Activated T-cell treated with anti-CD3 and anti-CD28 coated beads for 1 hour (primary cell): Measurements from ENCODE around the gene TGM1.
A peak's percentile ranks its signal among the peaks of the same experiment; 100 is the strongest.

ENCODE experiments used
- DNase-seq: peaks from one replicate; pipeline ENCODE4 v3.0.0-alpha.2; 2020; ENCODE audit warnings: low read depth

The TGM1 gene

GRCh38 chr14:24271134-24271833 is 8.3 kb upstream of the TGM1 start, which contains the start of gene RABGGTA:
RABGGTA (minus strand) TSS chr14:24271597; CDS start chr14:24271115, 482 bp downstream.
- DNase-seq: peak; percentile 84

- no peak for DNase-seq
Measured at GRCh38 chr14:24270537-24271133, 7.7 kb upstream of the TGM1 start.

- DNase-seq: no peak
Measured at GRCh38 chr14:24269910-24270536, 7.0 kb upstream of the TGM1 start.

- DNase-seq: no peak
Measured at GRCh38 chr14:24269368-24269767, 6.4 kb upstream of the TGM1 start.

- no peak for DNase-seq
Measured at GRCh38 chr14:24268225-24268624, 5.2 kb upstream of the TGM1 start.

- DNase-seq: no peak
Measured at GRCh38 chr14:24267516-24267915, 4.5 kb upstream of the TGM1 start.

GRCh38 chr14:24266344-24267244 is 3.6 kb upstream of the TGM1 start:
- no peak for DNase-seq

- no peak for DNase-seq
Measured at GRCh38 chr14:24264298-24264697, 1.3 kb upstream of the TGM1 start.

GRCh38 chr14:24263848-24264247 is 871 bp upstream of the TGM1 start:
- no peak for DNase-seq

- DNase-seq: no peak
Measured at GRCh38 chr14:24261969-24262327, 1.0 kb downstream of the TGM1 start.

GRCh38 chr14:24261256-24261968 is 1.6 kb downstream of the TGM1 start:
- DNase-seq: no peak

GRCh38 chr14:24260780-24261157 is 2.2 kb downstream of the TGM1 start:
- no peak for DNase-seq

- no peak for DNase-seq
Measured at GRCh38 chr14:24260026-24260779, 2.8 kb downstream of the TGM1 start.

- DNase-seq: no peak
Measured at GRCh38 chr14:24259282-24260025, 3.5 kb downstream of the TGM1 start.

- no peak for DNase-seq
Measured at GRCh38 chr14:24258548-24259265, 4.3 kb downstream of the TGM1 start.

GRCh38 chr14:24258119-24258518 is 4.9 kb downstream of the TGM1 start:
- DNase-seq: no peak

- DNase-seq: no peak
Measured at GRCh38 chr14:24256960-24257359, 6.0 kb downstream of the TGM1 start.

- no peak for DNase-seq
Measured at GRCh38 chr14:24255931-24256711, 6.9 kb downstream of the TGM1 start.

- no peak for DNase-seq
Measured at GRCh38 chr14:24255438-24255837, 7.5 kb downstream of the TGM1 start.
